ENCODE measurements around the gene NKAIN4.

NKAIN4 gene

DNA sequence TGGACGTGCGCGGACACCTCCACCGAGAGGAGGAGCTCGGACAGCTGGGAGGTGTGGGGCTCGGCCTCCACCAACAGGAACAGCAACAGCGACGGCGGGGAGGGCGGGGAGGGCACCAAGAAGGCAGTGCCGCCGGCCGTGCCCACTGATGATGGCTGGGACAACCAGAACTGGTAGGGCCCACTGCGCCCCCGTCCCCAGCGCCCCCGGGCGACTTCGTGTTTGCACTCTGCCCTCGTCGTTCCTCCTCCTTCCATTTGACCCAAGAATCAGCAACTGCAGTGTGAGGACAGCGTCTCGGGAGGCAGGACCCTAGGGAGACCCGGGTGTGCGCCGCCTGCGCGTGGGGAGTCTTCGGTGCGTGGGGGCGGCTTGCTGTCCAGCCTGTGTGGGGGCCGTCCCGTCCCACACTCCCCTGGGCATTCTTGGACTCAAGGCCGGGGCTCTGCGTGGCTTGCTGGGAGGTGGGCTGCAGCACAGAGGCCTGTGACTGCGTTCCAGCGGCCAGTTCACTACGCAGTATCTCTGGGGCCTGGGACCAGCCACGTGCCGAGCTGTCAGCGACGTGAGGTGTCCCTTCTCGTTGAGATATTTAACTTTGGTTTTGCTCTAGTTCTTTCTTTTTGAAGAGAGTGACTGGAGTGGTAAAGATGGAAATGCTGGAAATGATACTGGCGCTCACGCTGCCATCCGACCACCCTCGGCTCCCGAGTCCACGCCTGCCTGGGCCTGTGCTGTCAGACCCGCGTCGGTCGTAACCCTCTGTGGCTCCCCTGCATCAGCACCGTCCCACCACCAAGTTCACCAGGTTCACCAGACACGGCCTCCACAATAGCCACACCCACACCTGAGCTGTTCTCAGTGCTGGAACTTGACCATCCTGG is 33.7 kb upstream of the NKAIN4 start:
- no peak for DNase-seq

DNA sequence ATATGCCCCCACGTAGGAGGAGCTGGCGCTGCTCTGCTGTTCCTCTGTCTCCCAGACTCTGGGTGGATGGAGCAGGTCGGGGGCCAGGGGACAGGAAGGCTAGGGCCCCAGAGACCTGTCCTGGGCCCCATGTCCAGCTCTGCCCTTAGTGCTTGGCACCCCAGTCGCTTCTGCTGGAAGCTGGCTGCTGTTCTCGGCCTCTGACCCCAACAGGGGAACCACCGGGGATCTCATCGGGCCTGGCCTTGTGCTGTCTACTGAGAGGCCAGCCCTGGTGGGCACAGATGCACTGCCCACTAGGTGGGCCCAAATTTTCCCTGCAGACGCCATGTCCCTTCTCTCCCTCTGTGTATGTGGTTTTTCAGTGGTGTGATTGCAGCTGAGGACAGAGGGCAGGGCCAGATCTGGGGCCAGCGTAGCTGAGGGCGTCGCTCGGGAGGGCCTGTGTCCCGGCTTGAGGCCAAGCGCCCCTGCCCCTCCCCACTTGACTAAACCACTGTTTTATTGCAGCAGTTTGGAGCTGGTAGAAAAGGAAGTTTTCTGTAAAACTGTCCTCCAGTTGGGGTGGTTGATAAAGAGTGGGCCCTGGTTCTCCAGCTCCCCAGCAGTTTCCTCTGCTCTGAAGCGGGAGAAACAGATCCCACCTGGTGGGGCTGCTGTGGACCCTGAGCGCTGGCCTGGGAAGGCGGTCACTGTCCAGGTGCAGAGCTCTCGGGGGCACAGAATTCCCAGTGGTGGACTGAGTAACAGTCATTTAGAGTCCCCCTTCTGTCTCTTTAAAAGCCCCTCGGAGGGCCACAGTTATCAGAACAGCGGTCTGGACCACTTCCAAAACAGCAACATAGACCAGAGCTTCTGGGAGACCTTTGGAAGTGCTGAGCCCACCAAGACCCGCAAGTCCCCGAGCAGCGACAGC is 32.8 kb upstream of the NKAIN4 start:
- DNase-seq: no peak

DNA sequence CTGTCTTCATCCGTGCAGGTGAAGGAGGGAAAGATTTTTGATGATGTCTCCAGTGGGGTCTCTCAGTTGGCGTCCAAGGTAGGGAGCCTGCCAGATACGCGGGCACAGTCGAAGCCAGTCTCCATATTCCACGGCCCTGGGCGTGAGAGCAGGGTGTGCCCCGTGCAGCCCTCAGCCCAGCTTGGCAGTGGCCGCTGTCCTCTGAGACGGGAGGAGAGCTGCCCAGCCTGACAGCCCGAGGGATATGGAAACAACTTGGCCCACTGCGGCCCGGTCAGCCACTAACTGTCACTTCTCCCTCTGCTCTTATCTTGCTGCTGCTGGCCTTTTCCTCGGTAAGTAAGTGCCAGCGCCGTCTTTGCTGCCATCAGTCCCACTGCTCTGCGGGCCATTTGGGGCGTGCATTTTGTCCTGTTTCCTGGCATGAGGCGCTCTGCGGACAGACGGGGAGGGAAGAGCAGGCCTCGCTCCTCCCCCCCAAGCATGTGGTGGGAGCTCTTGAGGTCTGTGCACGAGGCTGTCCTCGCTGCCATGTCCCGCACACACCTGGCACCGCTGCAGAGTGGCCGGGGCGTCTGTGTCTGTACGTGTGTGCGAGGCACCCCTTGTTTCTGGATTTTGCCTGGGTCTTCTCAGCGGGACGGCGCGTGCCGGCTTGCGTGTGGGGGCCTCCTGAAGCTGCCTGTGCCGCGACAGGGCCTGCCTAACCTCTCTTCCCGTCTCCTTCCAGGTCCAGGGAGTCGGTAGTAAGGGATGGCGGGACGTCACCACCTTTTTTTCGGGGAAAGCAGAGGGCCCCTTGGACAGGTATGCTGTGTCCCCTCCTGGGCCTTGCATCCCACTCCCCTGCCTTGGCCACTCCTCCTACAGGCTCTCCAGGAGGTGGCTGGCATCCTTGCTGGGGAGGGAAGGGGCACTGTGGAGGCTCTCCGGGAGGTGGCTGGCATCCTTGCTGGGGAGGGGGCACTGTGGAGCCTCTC is 31.7 kb upstream of the NKAIN4 start:
- no peak for DNase-seq

DNA sequence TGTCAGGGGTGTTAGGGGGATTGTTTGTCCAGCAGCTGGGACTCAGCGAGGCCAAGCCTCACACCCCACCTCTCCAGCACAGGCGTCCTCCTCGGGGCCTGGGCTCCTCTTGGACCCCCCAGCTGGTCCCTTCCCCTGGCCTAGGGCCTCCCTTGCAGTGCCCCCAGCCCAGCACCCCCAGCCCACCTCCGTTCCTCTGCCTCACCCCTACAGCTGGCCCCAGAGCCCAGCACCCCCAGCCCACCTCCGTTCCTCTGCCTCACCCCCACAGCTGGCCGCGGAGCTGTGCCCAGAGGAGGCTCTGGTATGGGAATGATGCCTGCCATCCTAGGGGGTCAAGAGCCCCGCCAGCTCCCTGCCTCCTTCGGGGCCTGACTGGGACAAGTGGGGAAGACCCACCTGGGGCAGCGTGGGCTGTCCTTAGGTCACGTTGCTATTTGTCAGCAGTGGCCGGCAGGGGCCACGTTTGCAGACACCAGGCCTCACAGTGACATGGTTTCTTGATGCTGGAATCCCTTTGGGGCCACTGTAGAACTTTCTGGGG is 30.8 kb upstream of the NKAIN4 start:
- DNase-seq: no peak

DNA sequence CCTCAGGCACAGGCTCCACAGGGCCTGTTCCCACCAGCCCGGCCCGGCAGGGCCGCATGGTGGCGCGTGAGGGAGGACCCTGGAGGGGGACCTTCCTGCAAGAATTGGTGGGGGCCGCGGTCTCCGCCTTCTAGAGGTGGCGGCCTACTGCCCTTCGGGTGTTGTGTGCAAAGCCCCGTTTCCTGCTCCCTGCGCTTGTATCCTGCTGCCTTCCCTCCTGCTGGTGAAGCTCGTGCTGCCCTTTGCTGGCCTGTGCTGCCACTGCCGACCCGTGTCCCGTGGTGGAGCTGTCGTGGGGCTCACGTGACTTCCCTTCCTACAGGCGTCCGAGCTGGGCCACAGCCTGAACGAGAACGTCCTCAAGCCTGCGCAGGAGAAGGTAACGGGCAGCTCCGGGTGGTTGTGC is 30.3 kb upstream of the NKAIN4 start:
- no peak for DNase-seq

DNA sequence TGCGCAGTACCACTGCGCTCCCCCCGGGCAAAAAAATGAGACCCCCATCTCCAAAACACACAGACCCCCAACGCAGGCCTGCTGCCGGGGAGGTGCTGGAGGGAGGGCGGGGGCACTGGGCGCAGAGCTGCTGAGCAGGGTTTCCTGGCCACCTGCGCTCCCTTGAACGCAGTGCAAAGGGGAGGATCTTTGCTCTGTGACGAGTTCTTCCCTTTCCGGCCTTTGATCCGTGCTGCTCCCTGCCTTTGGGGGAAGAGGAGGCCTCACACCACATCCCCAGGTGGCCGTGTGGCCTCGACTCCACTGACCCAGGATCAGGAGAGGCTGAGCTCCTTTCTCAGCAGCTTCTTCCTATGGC is 29.8 kb upstream of the NKAIN4 start:
- DNase-seq: no peak

DNA sequence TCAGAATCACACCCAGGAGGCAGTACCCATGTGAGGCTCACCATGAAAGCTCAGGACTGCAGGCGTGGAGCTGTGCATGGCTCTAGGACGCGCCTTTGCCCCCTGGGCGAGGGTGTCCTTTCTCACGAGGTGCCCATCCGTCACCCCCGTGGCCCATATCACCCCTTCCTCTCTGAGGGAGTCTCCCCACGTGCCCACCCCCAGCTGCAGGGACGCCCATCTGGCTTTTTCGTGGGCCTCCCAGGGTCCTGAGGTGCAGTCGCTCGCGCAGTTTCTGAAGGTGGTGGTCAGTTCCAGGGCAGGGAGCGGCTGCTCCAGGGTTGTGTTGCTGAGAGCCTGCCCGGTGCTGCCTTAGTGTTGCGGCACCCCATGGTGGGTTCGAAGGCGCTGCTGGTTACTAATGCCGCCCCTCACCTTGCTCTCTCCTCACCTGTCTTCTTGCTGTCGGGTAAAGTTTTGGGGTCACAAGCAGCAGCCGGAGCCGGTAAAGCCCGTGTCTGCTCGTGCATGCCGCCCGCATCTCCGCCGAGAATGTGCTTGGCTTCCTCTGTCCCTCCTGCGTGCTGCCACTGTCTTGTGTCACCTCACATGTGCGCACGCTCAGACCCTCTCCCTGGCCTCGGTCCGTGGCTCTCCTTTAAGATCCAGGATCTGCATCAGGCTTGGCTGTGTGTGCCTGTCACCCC is 29.3 kb upstream of the NKAIN4 start:
- no peak for DNase-seq

DNA sequence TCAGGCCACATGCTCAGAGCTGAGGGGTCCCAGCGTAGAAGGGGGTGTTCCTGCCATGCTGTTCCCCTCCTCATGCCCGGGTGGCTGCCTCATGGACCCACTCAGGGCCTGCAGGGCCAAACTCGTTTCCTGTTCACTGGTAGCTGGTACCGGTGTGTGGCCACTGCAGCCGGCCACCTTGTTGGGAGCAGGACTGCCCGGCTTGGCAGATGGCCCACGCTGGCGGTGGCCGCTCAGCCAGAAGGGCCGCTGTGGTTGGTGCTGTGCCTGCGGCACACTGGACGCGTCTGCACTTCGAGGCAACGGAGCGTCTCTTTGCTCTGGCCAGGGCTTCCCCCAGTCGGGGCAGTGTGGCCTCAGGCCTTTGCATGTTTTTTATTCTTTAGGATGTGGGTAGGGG is 28.7 kb upstream of the NKAIN4 start:
- no peak for DNase-seq

DNA sequence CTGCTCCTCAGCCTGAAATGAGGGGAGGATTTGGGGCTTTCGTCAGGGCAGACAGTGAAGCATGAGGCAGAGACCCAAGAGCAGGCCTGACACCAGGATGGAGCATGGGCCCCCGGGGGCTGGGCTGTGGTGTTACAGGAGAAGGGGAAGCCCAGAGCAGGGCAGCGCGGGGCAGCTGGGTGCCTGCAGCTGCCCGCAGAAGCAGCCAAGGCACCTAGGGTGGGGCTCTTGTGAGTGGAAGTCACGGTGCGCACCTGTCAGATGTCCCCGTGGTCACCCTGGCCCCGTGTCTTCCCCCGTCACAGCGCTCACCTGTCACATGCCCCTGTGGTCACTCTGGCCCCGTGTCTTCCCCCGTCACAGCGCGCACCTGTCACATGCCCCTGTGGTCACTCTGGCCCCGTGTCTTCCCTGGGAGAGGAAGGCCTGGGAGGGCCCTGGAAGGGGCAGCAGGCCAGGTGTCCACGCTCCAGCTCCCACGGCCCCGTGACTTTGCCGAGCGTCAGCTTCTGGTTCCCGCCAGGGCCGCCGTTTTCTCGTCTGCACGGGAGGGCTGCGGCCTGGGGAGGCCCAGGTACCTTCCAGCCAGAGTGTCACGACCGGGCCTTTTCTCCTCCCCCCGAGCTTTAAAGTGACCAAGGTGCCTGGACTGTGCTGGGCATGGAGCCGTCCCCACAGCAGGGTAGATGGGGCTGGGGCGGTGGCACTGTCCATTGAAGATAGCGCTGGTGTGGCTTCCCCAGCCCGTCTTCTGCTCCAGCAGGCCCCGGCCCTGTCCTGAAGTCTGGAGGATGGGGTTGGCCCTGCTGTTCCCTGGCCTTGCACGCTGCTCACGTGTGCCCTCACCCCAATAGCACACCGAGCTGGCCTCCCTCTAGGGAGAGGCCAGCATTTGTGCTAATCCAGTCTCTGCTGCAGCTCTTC is 27.7 kb upstream of the NKAIN4 start:
- no peak for DNase-seq

DNA sequence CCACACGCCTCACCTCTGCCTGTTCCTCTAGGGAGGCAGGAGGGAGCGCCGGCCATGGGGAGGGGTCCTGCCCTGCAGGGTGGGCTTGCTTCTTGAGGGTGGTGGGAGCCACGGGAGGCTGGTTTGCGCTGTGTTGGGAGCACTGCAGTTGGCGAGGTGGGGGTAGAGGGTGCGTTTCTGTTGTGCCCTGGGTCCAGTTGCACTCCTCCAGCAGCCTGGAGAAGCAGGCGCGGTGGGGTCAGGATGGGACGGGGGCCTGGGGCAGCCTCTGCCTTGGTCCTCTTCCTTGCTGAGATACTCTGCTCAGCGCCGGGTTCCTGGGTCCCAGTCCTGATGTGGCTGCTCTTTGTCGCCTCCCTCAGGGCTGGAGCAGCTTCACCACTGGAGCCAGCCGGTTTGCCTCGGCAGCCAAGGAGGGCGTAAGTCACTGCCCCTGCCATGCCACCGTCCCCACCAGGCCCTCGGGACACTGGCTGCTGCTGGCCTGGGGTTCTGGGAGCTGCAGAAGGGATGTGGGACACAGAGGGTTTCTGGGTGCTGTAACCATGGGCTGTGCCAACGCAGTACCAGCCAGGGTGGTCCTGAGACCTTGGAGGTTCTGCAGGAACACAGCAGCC is 26.8 kb upstream of the NKAIN4 start:
- DNase-seq: no peak

DNA sequence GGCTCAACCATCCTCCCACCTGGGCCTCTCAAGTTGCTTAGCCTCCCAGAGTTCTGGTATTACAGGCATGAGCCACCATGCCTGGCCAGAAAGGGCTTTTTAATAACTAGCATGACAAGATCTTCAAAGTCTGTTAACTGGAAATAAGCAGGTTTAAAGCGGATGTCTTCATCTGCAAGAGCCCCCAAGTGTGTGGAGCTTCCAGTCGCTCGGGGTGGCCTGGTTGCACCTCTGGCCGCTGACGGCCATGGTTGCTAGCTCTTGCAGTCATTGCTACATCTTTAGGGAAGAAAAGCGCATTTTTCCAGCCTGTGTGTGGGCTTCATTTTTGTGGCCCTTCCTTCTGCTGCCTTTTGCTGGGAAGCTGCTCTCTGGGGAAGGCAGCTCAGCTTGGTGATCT is 26.1 kb upstream of the NKAIN4 start:
- DNase-seq: no peak

DNA sequence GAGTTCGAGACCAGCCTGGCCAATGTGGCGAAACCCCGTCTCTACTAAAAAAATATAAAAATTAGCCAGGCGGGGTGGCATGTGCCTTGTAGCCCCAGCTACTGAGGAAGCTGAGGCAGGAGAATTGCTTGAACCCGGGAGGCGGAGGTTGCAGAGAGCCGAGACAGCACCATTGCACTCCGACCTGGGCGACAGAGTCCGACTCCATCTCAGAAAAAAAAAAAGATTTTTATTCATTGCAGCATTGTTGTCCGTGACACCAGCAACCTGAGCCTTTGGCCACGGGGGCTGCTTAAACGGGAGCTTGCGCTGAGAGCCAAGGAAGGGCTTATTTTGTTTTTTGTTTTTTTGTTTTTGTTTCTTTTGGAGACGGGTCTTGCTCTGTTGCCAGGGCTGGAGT is 25.7 kb upstream of the NKAIN4 start:
- no peak for DNase-seq

DNA sequence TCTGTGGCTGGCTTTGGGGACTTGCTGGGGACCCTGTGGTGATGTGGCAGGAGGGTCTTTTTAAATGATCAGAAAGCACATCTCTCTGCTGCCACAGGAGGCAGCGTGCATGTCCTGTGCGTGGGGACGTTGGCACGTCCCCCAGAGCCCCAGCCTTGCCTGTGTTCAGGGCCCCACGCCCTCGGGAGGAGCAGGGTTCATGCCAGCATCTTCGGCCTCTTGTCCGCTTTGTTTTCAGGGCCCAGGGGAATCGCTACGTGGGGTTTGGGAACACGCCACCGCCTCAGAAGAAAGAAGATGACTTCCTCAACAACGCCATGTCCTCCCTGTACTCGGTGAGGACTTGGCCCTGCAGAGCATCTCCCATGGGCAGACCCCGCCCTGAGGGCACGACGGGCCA is 24.4 kb upstream of the NKAIN4 start:
- no peak for DNase-seq

DNA sequence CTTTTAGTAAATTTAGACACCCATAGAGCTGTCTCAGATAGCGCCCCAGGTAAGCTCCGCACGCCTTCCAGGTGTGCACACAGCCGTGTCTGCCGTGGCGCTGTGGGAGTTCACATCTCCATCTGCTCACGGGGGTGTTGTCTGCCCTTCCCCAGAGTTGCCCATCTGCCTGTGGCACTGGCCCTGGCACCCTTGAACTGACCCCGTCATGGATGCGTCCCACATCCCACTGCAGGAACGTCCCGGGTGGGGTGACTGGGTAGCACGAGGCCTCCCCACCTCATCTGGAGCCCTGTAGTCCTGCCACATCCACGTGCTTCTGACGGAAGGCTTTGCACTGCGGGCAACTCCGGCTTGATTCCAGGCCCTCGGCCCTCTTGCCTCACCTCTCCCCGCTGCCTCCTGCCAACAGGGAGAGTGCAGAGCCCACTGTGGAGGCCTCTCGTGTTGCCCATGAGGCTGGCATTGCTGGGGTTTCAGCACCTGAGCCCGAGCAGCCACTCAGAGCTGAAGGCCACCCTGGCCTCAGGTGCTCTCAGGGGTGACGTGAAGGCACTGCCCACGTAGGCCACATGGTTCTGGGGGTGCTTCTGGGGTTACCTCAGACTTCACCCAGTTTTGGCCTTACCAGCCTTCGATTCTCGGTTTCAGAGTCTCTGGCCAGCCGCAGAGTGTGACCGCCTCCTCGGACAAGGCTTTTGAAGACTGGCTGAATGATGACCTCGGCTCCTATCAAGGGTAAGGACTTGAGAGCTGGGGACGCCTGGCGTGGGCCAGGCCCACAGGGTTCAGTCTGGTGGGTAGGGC is 23.4 kb upstream of the NKAIN4 start:
- no peak for DNase-seq

DNA sequence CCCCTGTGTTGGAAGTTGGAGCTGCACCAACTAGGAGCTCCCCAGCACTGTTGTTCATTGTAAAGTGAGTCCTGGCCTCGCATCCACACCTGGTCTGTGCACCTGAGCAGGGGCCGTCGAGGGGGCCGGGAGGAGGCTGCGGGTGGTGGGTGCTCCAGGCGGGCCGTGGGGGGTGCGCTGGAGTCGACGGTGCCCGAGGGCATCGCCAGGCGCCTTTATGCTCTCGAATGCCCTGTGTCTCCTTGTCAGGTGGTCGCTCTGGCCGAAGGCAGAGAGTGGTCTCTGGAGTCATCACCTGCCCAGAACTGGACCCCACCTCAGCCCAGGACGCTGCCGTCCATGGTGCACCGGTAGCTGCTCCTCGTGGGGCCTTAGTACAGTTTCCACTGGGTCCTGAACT is 22.7 kb upstream of the NKAIN4 start:
- DNase-seq: no peak

DNA sequence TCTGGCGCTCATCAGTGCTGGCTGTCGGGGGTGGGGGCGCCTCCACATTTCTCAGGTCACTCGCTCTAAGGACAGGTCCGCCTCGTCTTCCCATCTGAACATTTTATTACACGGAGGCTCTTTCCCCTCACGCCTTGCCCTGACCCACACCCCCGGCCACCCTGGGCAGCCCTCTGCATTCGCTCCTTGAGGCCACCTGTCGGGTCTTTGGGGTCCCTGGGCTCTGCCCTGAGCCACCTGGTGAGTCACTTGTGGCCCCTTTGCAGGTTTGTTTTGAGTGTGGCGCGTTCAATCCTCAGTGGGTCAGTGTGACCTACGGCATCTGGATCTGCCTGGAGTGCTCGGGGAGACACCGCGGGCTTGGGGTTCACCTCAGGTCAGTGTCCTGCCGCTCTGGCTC is 21.6 kb upstream of the NKAIN4 start:
- no peak for DNase-seq

DNA sequence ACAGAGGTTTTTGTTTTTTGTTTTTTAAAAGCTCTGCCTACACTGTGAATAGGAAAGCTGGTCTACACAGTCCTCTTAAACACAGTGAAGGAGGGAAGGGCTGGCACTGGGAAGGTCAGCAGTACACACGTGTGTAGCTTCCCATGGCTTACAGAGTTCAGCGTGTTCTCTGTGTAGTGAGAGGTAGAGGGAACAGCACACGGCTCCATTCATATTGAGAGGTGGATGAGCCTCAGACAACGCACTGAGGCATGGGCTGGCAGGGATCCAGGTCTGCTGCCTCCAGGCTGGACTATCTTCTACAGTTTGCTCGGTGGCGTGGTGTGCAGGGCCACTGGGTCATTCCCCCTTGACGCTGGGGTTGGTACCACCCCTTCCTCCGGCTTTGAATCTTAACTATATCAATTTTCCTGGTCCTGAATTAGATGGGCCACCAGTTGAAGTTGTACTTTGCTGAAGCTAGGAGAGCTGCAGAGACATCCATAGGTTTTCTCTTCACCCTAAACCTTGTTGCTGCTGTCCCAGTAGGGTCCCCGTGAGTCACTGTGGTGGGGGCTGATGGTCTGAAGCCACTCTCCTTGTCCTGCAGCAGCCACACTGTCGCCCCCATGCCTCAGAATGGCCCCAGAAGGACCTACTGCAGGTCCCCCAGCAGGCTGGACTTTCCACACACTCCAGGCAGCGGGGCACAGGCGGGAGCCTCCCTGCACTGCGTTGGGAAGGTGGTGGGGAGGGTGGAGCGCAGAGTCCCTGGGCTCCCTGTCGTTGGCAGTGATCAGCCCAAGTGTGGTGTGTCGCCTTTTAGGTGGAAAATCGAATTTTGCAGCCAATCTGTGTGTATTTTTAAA is 20.3 kb upstream of the NKAIN4 start:
- DNase-seq: no peak

DNA sequence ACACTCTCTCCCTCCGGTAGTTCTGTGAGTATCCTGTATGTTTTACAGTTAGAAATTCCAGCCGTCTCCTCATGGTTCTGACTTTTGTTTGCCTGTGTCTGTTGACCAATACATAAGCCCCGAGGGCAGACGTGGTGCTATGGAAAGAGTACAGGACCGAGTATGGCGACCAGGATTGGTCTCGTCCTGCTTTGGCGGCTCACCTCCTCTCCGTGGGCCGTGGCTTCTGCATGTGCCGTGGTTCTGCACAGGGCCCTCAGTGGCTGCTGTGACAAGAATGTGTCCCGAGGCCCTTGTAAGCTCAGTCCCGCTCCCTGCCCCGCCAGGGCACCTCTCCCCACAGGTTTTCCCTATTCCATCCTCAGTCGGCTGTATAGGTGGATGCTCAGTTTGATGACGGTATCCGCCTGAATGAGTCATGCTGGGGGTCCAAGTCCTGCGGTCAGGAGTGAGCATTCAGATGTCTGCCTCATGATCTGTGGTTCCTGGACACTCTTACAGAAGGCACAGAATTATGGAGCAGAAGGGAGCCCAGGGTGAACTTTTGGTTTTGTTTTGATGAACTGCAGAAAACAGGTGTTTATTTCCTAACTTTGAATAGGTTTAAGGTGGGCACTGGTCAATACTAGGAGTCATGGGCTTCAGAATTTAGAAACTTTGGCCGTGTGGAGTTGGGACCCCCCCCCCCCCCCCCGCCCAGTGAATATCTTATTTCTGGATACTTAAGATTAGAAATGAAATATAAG is 19.5 kb upstream of the NKAIN4 start:
- no peak for DNase-seq
